Fibroblast of lung (primary cell): Measurements from ENCODE around the gene THRB. TPM values are rescaled to one million over a fixed set of nuclear protein-coding genes. Genes with fewer than 3 reads are reported as not detected.
A peak's percentile ranks its signal among the peaks of the same experiment; 100 is the strongest.

ENCODE experiments used
- DNase-seq, 2 donors: peaks; one replicate each; pipeline versions ENCODE4 v3.0.0 to v3.0.0-alpha.2; 2010; ENCODE audit warnings: low read depth in 2 of 2
- H2AFZ ChIP-seq: 2 replicates; pipeline ENCODE4 v1.5.1; 2012; ENCODE audit warnings: low read length, control low read depth, inconsistent platforms
- H3K27ac ChIP-seq: 2 replicates; pipeline ENCODE4 v1.5.1; 2011; ENCODE audit warnings: low read length, control low read depth; ENCODE audit not compliant: insufficient read depth
- H3K27me3 ChIP-seq: 2 replicates; pipeline ENCODE4 v1.5.1; 2011; ENCODE audit warnings: mild to moderate bottlenecking, low read length; ENCODE audit not compliant: control insufficient read depth, insufficient read depth
- H3K36me3 ChIP-seq: 2 replicates; pipeline ENCODE4 v1.5.1; 2011; ENCODE audit warnings: low read length; ENCODE audit not compliant: control insufficient read depth, insufficient read depth
- H3K4me1 ChIP-seq: 2 replicates; pipeline ENCODE4 v1.5.1; 2011; ENCODE audit warnings: low read length; ENCODE audit not compliant: control insufficient read depth, insufficient read depth; ENCODE audit errors: extremely low read depth
- H3K4me2 ChIP-seq: 2 replicates; pipeline ENCODE4 v1.5.1; 2011; ENCODE audit warnings: low read length, control low read depth; ENCODE audit not compliant: insufficient read depth; ENCODE audit errors: extremely low read depth
- H3K4me3 ChIP-seq, 4 experiments: fragments of 200-600 bp in 1 of 4; sonication (generic) in 1 of 4; replicated peaks in 1 of 4; 2 replicates each; pipeline ENCODE4 v1.5.1; 2011 to 2016; ENCODE audit warnings: low read length in 4 of 4, low read depth in 3 of 4, mild to moderate bottlenecking in 3 of 4, control low read depth in 2 of 4, inconsistent platforms in 1 of 4, mixed read lengths in 1 of 4; ENCODE audit not compliant: insufficient read depth in 1 of 4; ENCODE audit errors: control extremely low read depth in 1 of 4
- H3K79me2 ChIP-seq: 2 replicates; pipeline ENCODE4 v1.5.1; 2012; ENCODE audit warnings: mild to moderate bottlenecking, low read length, inconsistent platforms; ENCODE audit not compliant: control insufficient read depth, insufficient read depth
- H3K9ac ChIP-seq: 2 replicates; pipeline ENCODE4 v1.5.1; 2011; ENCODE audit warnings: mild to moderate bottlenecking, low read length, control low read depth; ENCODE audit not compliant: insufficient read depth
- H3K9me3 ChIP-seq: 2 replicates; pipeline ENCODE4 v1.5.1; 2012; ENCODE audit warnings: low read depth, low read length; ENCODE audit not compliant: control insufficient read depth, insufficient read depth
- H4K20me1 ChIP-seq: 2 replicates; pipeline ENCODE4 v1.5.1; 2011; ENCODE audit warnings: low read length; ENCODE audit not compliant: control insufficient read depth, insufficient read depth; ENCODE audit errors: extremely low read depth
- EZH2 ChIP-seq: IDR thresholded peaks from 2 replicates; pipeline ENCODE4 v1.5.1; 2012; ENCODE audit warnings: low read length, control low read depth, mild to moderate bottlenecking; ENCODE audit errors: missing control alignments
- polyA plus RNA-seq, 2 donors: library from polyadenylated mRNA; depleted of rRNA in 1 of 2; stranded (reverse) in 1 of 2; unstranded in 1 of 2; fragments of >200 nt; gene quantifications; 2 replicates each; pipeline ENCODE4 v1.2.1, GENCODE V29; 2011 to 2012; ENCODE audit warnings: missing spikeins in 1 of 2
- total RNA-seq: library from RNA; depleted of rRNA; stranded (reverse); fragments of >200 nt; gene quantifications from 2 replicates; pipeline ENCODE4 v1.2.1, GENCODE V29; 2014
- TF ChIP-seq, protein P1 (sequence below), 2 donors: IDR thresholded peaks in 1 of 2; conservative IDR thresholded peaks in 1 of 2; 1 replicate in 1 of 2; 2 replicates in 1 of 2; pipeline ENCODE4 v1.5.1; 2011 to 2012; ENCODE audit warnings: low read length in 2 of 2, control low read depth in 1 of 2, inconsistent platforms in 1 of 2, low read depth in 1 of 2, mild to moderate bottlenecking in 1 of 2

The THRB gene
- total and polyA plus RNA-seq, 2 donors (not counting 1 experiment from before 2014, with no cell fraction given) = 4.2 to 7.4 TPM

DNA sequence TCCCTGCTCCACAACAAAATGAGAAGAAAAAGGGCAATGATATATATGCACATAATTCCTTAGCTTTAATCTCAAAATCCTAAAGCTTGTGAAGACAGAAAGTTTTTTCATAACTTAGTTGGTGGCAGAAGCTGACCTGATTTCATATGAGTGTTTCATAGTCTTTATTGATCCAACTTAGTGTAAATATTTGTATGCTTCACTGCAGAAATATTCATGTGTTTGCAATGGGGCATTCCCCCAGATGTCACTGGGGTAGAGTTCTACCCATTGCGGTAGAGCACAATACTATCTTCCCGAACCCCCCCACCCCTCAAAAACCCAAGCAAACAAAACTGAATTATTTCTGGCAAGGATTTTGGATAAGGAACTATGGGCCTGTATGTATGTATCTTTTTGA lies 221.2 kb downstream of the THRB start:
- TF ChIP-seq, protein P1, sequence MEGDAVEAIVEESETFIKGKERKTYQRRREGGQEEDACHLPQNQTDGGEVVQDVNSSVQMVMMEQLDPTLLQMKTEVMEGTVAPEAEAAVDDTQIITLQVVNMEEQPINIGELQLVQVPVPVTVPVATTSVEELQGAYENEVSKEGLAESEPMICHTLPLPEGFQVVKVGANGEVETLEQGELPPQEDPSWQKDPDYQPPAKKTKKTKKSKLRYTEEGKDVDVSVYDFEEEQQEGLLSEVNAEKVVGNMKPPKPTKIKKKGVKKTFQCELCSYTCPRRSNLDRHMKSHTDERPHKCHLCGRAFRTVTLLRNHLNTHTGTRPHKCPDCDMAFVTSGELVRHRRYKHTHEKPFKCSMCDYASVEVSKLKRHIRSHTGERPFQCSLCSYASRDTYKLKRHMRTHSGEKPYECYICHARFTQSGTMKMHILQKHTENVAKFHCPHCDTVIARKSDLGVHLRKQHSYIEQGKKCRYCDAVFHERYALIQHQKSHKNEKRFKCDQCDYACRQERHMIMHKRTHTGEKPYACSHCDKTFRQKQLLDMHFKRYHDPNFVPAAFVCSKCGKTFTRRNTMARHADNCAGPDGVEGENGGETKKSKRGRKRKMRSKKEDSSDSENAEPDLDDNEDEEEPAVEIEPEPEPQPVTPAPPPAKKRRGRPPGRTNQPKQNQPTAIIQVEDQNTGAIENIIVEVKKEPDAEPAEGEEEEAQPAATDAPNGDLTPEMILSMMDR (conservative IDR thresholded peaks at IDR 0.05 in 1 of 2, IDR thresholded peaks at IDR 0.05 in 1 of 2; ENCODE audit: low read depth in 1 of 2, low read length in 2 of 2) = no peak
- TF ChIP-seq EZH2 = no peak
- Histone ChIP-seq H3K4me1 (no peaks in the 10 kb centered on the region), H3K4me3 (no peak overlapping the region), H3K9ac (no peak overlapping the region), H2AFZ (no peak overlapping the region), H4K20me1 (no peaks in the 10 kb centered on the region), H3K27me3 (no peaks in the 10 kb centered on the region), H3K36me3 (no peaks in the 10 kb centered on the region), H3K79me2 (no peaks in the 10 kb centered on the region), H3K27ac (no peak overlapping the region), H3K9me3 (no peaks in the 10 kb centered on the region), H3K4me2 (no peak overlapping the region)
- no peak for DNase-seq

DNA sequence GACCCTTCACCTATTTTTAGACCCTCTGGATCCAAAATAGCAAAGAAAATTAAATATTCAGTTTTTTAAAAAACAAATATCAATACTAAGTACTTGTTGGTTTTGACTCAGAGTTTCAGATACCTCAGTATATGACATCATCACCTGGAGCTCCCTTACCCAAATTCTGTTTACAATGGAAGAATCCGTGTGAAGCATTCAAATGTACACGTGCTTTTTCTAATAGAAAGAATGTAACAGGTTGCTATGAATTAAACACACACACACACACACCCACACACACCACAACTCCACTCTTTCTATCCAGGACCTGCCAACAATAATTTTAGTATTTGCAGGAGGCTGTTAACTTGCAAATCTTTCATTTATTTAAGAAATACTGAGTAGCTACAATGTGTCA lies 221.8 kb downstream of the THRB start:
- Histone ChIP-seq H3K4me3 (no peak overlapping the region), H3K27ac (no peak overlapping the region), H4K20me1 (no peaks in the 10 kb centered on the region), H3K79me2 (no peaks in the 10 kb centered on the region), H2AFZ (no peak overlapping the region), H3K27me3 (no peaks in the 10 kb centered on the region), H3K36me3 (no peaks in the 10 kb centered on the region), H3K9ac (no peak overlapping the region), H3K9me3 (no peaks in the 10 kb centered on the region), H3K4me2 (no peak overlapping the region), H3K4me1 (no peaks in the 10 kb centered on the region)
- TF ChIP-seq, protein P1 (conservative IDR thresholded peaks at IDR 0.05 in 1 of 2, IDR thresholded peaks at IDR 0.05 in 1 of 2; ENCODE audit: low read depth in 1 of 2, low read length in 2 of 2) = no peak
- no peak for TF ChIP-seq EZH2
- peak in 1 of 2 donors; percentile 49 for DNase-seq

DNA sequence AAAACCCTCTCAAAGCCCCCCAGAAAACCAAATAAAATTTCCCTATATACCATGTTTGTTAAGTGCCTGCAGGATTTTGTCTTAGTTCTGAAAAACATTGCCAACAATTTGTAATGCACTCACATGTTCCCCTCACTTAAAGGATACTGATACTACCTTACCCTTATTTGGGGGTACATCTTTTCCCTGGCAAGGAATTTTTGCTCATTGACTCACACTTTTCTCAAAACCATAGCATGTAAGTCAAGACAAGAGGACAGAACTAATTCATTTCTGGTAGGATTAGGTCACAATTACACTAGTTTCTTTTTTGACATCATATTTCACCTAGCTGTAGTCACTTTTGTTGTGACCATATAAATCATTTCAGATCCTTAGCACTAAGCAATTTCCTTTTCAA lies 222.2 kb downstream of the THRB start:
- Histone ChIP-seq H2AFZ (no peak overlapping the region), H3K36me3 (no peaks in the 10 kb centered on the region), H3K4me3 (no peak overlapping the region), H3K9ac (no peak overlapping the region), H3K27ac (no peak overlapping the region), H3K4me2 (no peak overlapping the region), H3K79me2 (no peaks in the 10 kb centered on the region), H3K9me3 (no peaks in the 10 kb centered on the region), H3K27me3 (no peaks in the 10 kb centered on the region), H4K20me1 (no peaks in the 10 kb centered on the region), H3K4me1 (no peaks in the 10 kb centered on the region)
- DNase-seq = no peak
- TF ChIP-seq EZH2 = no peak
- TF ChIP-seq, protein P1 (conservative IDR thresholded peaks at IDR 0.05 in 1 of 2, IDR thresholded peaks at IDR 0.05 in 1 of 2; ENCODE audit: low read depth in 1 of 2, low read length in 2 of 2) = no peak
